A549 (cell line): ENCODE data around the gene BAG1. TPM values are rescaled to one million over a fixed set of nuclear protein-coding genes. Genes with fewer than 3 reads are reported as not detected.

ENCODE experiments used
- ATAC-seq, 2 experiments: fragments of 200-7000 bp in 1 of 2; fragments of >200 bp in 1 of 2; cut with Nextera tagmentation in 1 of 2; cut with Tn5 transposase in 1 of 2; 3 replicates each; pipeline versions ENCODE4 v1.8.0 to v1.9.1; 2018 to 2020; ENCODE audit warnings: mild to moderate bottlenecking in 1 of 2, moderate library complexity in 1 of 2
- CTCF ChIA-PET: fragments of 300-600 bp; sonication (Branson Sonifier 250); formaldehyde crosslinking; extraction: SDS; loops from one replicate; lab custom pipeline; 2021; ENCODE audit warnings: antibody characterized with exemption, inconsistent platforms; lab: Yijun Ruan, JAX
- POLR2A ChIA-PET: fragments of 350-600 bp; formaldehyde crosslinking; extraction: SDS; loops from one replicate; lab custom pipeline; 2021; ENCODE audit warnings: antibody characterized with exemption, inconsistent platforms; lab: Yijun Ruan, JAX
- DNase-seq, 2 experiments: peaks; one replicate each; pipeline versions ENCODE4 v3.0.0 to v3.0.0-alpha.2; 2011 to 2016; ENCODE audit warnings: low read depth in 1 of 2, low spot score in 1 of 2
- FAIRE-seq: peaks from 2 replicates; lab custom pipeline; 2011; peaks lifted over from hg19 to GRCh38; lab: Jason Lieb, UNC
- H3K27ac ChIP-seq, 2 experiments: fragments of >200 bp; sonication (Bioruptor Twin); formaldehyde crosslinking; 3 replicates each; pipeline ENCODE4 v1.5.1; 2016 to 2017
- H3K4me1 ChIP-seq: fragments of >200 bp; sonication (Bioruptor Twin); formaldehyde crosslinking; 3 replicates; pipeline ENCODE4 v1.6.1; 2016
- H3K4me2 ChIP-seq: fragments of >200 bp; sonication (Bioruptor Twin); formaldehyde crosslinking; 3 replicates; pipeline ENCODE4 v1.6.1; 2016
- H3K4me3 ChIP-seq: fragments of >200 bp; sonication (Bioruptor Twin); formaldehyde crosslinking; 3 replicates; pipeline ENCODE4 v1.5.1; 2016
- H3K9me3 ChIP-seq: fragments of >200 bp; sonication (Bioruptor Twin); formaldehyde crosslinking; 3 replicates; pipeline ENCODE4 v1.6.1; 2016
- ATOH8 ChIP-seq: fragments of 250-450 bp; sonication (Bioruptor Pico); IDR thresholded peaks from 2 replicates; pipeline ENCODE4 v1.5.0; 2020; ENCODE audit warnings: low read depth, mild to moderate bottlenecking, moderate library complexity
- BCL3 ChIP-seq: fragments of >200 bp; sonication (Bioruptor Twin); formaldehyde crosslinking; IDR thresholded peaks from 3 replicates; pipeline ENCODE4 v1.6.1; 2016
- CEBPB ChIP-seq, 2 experiments: fragments of >200 bp in 1 of 2; sonication (Bioruptor Twin) in 1 of 2; formaldehyde crosslinking in 1 of 2; IDR thresholded peaks; 2 replicates each; pipeline ENCODE4 v1.6.1; 2012 to 2016
- EHF ChIP-seq: fragments of 250-450 bp; sonication (Bioruptor Pico); IDR thresholded peaks from 2 replicates; pipeline ENCODE4 v1.5.0; 2020; ENCODE audit warnings: mild to moderate bottlenecking
- EP300 ChIP-seq, 2 experiments: fragments of >200 bp; sonication (Bioruptor Twin); formaldehyde crosslinking; IDR thresholded peaks; 2 replicates in 1 of 2; 3 replicates in 1 of 2; pipeline ENCODE4 v1.6.1; 2016 to 2017
- GATA3 ChIP-seq: IDR thresholded peaks from 2 replicates; pipeline ENCODE4 v1.6.1; 2012; ENCODE audit warnings: borderline replicate concordance
- HDAC2 ChIP-seq: fragments of 200-600 bp; sonication (generic); IDR thresholded peaks from 2 replicates; pipeline ENCODE4 v1.6.1; 2016
- HEYL ChIP-seq: fragments of 250-450 bp; sonication (Bioruptor Pico); IDR thresholded peaks from 2 replicates; pipeline ENCODE4 v1.8.0; 2021; ENCODE audit warnings: mild to moderate bottlenecking, moderate library complexity
- HOXB13 ChIP-seq: fragments of 250-450 bp; sonication (Bioruptor Pico); IDR thresholded peaks from 2 replicates; pipeline ENCODE4 v1.5.0; 2020; ENCODE audit warnings: low read depth, mild to moderate bottlenecking, moderate library complexity
- JUNB ChIP-seq: fragments of >200 bp; sonication (Bioruptor Twin); formaldehyde crosslinking; IDR thresholded peaks from 2 replicates; pipeline ENCODE4 v1.6.1; 2016
- PBX3 ChIP-seq: IDR thresholded peaks from 2 replicates; pipeline ENCODE4 v1.6.1; 2012
- POLR2AphosphoS2 ChIP-seq: conservative IDR thresholded peaks from 2 replicates; pipeline ENCODE4 v1.6.1; 2012; ENCODE audit warnings: low read length, improper control_type of control experiment, inconsistent platforms
- RAD21 ChIP-seq, 2 experiments: fragments of >200 bp in 1 of 2; sonication (Bioruptor Twin) in 1 of 2; formaldehyde crosslinking in 1 of 2; IDR thresholded peaks in 1 of 2; conservative IDR thresholded peaks in 1 of 2; 2 replicates in 1 of 2; 3 replicates in 1 of 2; pipeline ENCODE4 v1.6.1; 2012 to 2018; ENCODE audit warnings: inconsistent platforms in 1 of 2
- RFX5 ChIP-seq: fragments of 450-650 bp; IDR thresholded peaks from 2 replicates; pipeline ENCODE4 v1.7.1; 2014; ENCODE audit warnings: antibody characterized with exemption, mild to moderate bottlenecking, moderate library complexity
- ZFP36 ChIP-seq: fragments of 450-650 bp; IDR thresholded peaks from 2 replicates; pipeline ENCODE4 v1.6.1; 2014; ENCODE audit warnings: borderline replicate concordance; ENCODE audit not compliant: partially characterized antibody
- ZSCAN20 ChIP-seq: fragments of 250-450 bp; sonication (Bioruptor Pico); IDR thresholded peaks from 2 replicates; pipeline ENCODE4 v1.8.0; 2022; ENCODE audit warnings: mild to moderate bottlenecking, moderate library complexity
- WGBS: methylation state at CpG from one replicate; pipeline ENCODE4 v1.1.6; 2017; ENCODE audit errors: missing lambda C conversion rate; 5-methylcytosine and 5-hydroxymethylcytosine counted together
- polyA plus RNA-seq, 4 experiments: library from polyadenylated mRNA; depleted of rRNA in 3 of 4; stranded (reverse); fragments of >200 nt; fragmentation: RNase III in 1 of 4; extraction: RNeasy Plus Mini Kit Qiagen cat#74134 plus additional on column Dnase treatment in 1 of 4; gene quantifications; 2 replicates in 3 of 4; 3 replicates in 1 of 4; pipeline ENCODE4 v1.2.3, GENCODE V29; 2011 to 2017
- TF ChIP-seq, protein P1 (sequence below): fragments of 450-650 bp; IDR thresholded peaks from 2 replicates; pipeline ENCODE4 v1.6.1; 2014; ENCODE audit warnings: antibody characterized with exemption
- TF ChIP-seq, protein P2 (sequence below): fragments of 200-600 bp; sonication (generic); IDR thresholded peaks from 2 replicates; pipeline ENCODE4 v1.6.1; 2016; ENCODE audit warnings: antibody characterized with exemption, mild to moderate bottlenecking, moderate library complexity
- TF ChIP-seq, protein P3 (sequence below): fragments of >200 bp; sonication (Bioruptor Twin); formaldehyde crosslinking; IDR thresholded peaks from 3 replicates; pipeline ENCODE4 v1.5.1; 2016
- TF ChIP-seq, protein P4 (sequence below): fragments of 250-450 bp; sonication (Bioruptor Pico); IDR thresholded peaks from 2 replicates; pipeline ENCODE4 v1.5.0; 2021; ENCODE audit warnings: mild to moderate bottlenecking, moderate library complexity, borderline replicate concordance

Gene BAG1
- polyA plus RNA-seq, 2 of the 4 experiments (the other 2 are of a cell fraction) = 73.0 to 86.9 TPM

- no peak for DNase-seq
- H3K4me2 ChIP-seq = no peak overlapping the region
- TF ChIP-seq HDAC2 = no peak
- no peak for TF ChIP-seq HOXB13 (CRISPR knock-in tag)
- TF ChIP-seq POLR2AphosphoS2 = no peak
- no peak for TF ChIP-seq PBX3
- TF ChIP-seq EP300 (IDR thresholded peaks at IDR 0.05) = no peak
- TF ChIP-seq RAD21 (conservative IDR thresholded peaks at IDR 0.05 in 1 of 2, IDR thresholded peaks at IDR 0.05 in 1 of 2) = no peak
- no peak for TF ChIP-seq RFX5
- TF ChIP-seq, protein P1, sequence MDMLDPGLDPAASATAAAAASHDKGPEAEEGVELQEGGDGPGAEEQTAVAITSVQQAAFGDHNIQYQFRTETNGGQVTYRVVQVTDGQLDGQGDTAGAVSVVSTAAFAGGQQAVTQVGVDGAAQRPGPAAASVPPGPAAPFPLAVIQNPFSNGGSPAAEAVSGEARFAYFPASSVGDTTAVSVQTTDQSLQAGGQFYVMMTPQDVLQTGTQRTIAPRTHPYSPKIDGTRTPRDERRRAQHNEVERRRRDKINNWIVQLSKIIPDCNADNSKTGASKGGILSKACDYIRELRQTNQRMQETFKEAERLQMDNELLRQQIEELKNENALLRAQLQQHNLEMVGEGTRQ = no peak
- no peak for TF ChIP-seq ZSCAN20 (CRISPR knock-in tag)
- no peak for TF ChIP-seq GATA3
- TF ChIP-seq, protein P2, sequence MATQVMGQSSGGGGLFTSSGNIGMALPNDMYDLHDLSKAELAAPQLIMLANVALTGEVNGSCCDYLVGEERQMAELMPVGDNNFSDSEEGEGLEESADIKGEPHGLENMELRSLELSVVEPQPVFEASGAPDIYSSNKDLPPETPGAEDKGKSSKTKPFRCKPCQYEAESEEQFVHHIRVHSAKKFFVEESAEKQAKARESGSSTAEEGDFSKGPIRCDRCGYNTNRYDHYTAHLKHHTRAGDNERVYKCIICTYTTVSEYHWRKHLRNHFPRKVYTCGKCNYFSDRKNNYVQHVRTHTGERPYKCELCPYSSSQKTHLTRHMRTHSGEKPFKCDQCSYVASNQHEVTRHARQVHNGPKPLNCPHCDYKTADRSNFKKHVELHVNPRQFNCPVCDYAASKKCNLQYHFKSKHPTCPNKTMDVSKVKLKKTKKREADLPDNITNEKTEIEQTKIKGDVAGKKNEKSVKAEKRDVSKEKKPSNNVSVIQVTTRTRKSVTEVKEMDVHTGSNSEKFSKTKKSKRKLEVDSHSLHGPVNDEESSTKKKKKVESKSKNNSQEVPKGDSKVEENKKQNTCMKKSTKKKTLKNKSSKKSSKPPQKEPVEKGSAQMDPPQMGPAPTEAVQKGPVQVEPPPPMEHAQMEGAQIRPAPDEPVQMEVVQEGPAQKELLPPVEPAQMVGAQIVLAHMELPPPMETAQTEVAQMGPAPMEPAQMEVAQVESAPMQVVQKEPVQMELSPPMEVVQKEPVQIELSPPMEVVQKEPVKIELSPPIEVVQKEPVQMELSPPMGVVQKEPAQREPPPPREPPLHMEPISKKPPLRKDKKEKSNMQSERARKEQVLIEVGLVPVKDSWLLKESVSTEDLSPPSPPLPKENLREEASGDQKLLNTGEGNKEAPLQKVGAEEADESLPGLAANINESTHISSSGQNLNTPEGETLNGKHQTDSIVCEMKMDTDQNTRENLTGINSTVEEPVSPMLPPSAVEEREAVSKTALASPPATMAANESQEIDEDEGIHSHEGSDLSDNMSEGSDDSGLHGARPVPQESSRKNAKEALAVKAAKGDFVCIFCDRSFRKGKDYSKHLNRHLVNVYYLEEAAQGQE = no peak
- TF ChIP-seq CEBPB (IDR thresholded peaks at IDR 0.05) = no peak
- no peak for TF ChIP-seq HEYL
- TF ChIP-seq ZFP36 = no peak
- TF ChIP-seq EHF (CRISPR knock-in tag) = no peak
- TF ChIP-seq, protein P3, sequence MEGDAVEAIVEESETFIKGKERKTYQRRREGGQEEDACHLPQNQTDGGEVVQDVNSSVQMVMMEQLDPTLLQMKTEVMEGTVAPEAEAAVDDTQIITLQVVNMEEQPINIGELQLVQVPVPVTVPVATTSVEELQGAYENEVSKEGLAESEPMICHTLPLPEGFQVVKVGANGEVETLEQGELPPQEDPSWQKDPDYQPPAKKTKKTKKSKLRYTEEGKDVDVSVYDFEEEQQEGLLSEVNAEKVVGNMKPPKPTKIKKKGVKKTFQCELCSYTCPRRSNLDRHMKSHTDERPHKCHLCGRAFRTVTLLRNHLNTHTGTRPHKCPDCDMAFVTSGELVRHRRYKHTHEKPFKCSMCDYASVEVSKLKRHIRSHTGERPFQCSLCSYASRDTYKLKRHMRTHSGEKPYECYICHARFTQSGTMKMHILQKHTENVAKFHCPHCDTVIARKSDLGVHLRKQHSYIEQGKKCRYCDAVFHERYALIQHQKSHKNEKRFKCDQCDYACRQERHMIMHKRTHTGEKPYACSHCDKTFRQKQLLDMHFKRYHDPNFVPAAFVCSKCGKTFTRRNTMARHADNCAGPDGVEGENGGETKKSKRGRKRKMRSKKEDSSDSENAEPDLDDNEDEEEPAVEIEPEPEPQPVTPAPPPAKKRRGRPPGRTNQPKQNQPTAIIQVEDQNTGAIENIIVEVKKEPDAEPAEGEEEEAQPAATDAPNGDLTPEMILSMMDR = no peak
- TF ChIP-seq, protein P4, sequence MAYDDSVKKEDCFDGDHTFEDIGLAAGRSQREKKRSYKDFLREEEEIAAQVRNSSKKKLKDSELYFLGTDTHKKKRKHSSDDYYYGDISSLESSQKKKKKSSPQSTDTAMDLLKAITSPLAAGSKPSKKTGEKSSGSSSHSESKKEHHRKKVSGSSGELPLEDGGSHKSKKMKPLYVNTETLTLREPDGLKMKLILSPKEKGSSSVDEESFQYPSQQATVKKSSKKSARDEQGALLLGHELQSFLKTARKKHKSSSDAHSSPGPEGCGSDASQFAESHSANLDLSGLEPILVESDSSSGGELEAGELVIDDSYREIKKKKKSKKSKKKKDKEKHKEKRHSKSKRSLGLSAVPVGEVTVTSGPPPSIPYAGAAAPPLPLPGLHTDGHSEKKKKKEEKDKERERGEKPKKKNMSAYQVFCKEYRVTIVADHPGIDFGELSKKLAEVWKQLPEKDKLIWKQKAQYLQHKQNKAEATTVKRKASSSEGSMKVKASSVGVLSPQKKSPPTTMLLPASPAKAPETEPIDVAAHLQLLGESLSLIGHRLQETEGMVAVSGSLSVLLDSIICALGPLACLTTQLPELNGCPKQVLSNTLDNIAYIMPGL = no peak
- no peak for TF ChIP-seq ATOH8 (CRISPR knock-in tag)
- no peak for TF ChIP-seq BCL3
- no peak for TF ChIP-seq JUNB
- H3K9me3 ChIP-seq = no peaks in the 10 kb centered on the region
- WGBS = 91% methylated on average over 2 of the region's 2 CpGs
- ATAC-seq = no peak
- H3K4me3 ChIP-seq = no peak overlapping the region
- no peak for FAIRE-seq
- H3K27ac ChIP-seq = peak overlapping the region in 1 of 2 experiments; percentile 32; a peak in 1 of 6 replicates
- CTCF ChIA-PET = interaction anchor here (1.4 to 1.8 kb wide), 3 partner anchors 10 to 19 kb away, joined by 3 to 9 read pairs (median 4); no protein-coding TSS in a partner anchor
- POLR2A ChIA-PET = no interaction called here
- H3K4me1 ChIP-seq = peaks cover 12% of the 10 kb centered on the region; the same call in 2 of the 3 replicates
These were observed 19.2 kb downstream of the BAG1 start for GRCh38 chr9:33245341-33245740.
